Germinal center (tissue), 1 donor: ENCODE data around the gene TK2.

ENCODE experiments used
- DNase-seq: peaks from one replicate; pipeline ENCODE4 v3.0.0; 2012; ENCODE audit warnings: mixed read lengths, low spot score

The TK2 gene

GRCh38 chr16:66544016-66544757 lies 5.7 kb downstream of the TK2 start:
- DNase-seq, result no peak

DNA sequence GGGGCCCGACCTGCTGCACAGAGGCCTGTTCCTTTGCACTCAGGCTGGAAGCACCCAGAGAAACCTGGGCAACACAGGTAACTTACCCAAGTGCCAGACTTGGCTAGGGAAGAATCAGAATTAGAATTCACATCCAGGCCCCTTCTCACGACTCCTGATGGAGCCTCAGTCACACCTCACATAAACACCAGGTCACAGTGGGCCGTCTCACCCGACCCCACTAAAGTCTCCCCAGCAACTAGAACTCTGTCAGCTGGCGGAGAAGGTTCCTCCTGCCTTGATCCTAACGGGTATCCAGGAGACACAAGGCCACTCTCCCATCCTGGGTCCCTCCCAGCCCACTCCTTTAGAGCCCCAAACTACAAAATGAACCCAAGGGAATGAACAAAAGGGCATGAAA lies 6.4 kb downstream of the TK2 start:
- DNase-seq, result no peak

- no peak for DNase-seq
These were observed 7.5 kb downstream of the TK2 start for GRCh38 chr16:66542396-66542795.

DNA sequence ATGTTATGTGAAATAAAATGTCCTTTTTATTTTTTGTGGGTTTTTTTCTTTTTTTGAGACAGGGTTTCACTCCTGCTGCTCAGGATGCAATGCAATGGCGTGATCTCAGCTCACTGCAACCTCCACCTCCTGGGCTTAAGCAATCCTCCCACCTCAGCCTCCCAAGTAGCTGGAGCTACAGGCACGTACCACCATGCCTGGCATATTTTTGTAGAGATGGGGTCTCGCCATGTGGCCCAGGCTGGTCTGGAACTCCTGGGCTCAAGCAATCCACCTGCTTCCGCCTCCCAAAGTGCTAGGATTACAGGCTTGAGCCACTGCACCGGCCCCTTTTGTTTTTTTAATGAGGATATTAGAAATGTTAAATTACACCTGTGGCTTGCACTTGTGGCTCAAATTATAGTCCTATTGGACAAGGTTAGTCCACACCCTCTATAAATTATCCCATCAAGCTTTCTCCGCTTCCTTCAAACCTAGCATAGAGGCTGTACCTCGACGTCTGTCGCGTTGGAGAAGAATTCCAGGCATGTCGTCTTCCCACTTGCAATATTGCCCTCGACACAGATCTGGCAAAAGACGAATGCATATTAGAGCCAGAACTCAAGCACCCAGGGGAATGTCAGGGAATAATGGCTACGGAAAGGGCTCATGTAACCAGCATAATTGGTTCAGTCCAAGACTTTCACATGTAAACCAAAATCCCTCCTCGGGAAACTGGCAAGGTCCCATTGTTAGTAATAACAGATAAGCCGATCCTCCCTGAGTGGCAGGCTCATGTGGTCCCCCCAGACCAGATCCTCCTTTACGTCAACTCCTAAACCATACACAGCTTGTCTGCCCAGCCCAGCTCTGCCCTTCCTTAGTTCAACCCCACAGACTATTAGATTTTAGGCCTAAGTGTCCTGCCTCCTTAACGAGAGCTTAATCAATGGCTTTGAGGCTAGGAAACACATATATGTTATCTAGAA lies 8.2 kb downstream of the TK2 start:
- DNase-seq, result no peak

GRCh38 chr16:66539623-66540469 lies 10.1 kb downstream of the TK2 start:
- DNase-seq, result no peak

DNA sequence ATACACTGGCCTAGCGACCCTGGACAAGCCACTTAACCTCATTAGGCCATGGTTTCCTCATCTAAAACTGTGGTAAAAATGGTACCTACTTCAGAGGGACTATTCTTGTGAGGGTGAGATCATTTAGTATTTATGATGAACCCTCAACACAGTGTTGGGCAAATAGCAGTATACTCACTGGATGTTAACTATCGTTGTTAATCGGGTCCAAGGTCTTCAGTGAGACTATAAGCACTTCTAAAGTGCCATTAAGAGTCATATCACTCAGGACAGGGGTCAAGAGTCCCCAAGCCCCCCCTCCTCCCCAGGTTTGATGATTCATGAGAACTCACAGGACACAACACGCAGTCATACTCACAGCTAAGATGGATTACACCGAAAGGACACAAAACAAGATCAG lies 11.0 kb downstream of the TK2 start:
- no peak for DNase-seq

GRCh38 chr16:66537236-66537635 lies 12.7 kb downstream of the TK2 start:
- no peak for DNase-seq

DNA sequence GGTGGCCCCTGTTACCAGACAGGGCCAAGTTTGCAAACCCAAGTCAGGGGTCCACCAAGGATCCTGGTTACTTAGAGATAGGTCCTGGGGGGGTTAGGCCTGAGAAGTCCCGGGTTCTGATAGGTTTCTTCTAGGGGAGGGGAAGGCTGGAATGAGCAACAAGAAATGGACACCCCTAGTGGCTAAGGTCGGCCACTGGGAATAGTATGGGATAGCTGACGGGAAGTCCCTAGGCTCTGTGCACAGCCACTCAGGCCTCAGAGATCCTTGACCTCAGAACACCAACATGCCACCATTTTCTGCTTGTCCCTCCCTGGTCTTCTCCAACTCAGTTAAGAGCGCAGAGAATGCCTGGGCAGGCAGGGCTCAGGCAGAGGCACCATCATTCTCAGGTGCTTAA lies 13.4 kb downstream of the TK2 start:
- no peak for DNase-seq

GRCh38 chr16:66534376-66534799 lies 15.5 kb downstream of the TK2 start:
- DNase-seq, result no peak

GRCh38 chr16:66529475-66529874 lies 20.4 kb downstream of the TK2 start:
- no peak for DNase-seq

GRCh38 chr16:66528294-66528693 lies 21.6 kb downstream of the TK2 start:
- DNase-seq, result no peak

- no peak for DNase-seq
These were observed 24.3 kb downstream of the TK2 start for GRCh38 chr16:66525396-66526180.

GRCh38 chr16:66524601-66525164 lies 25.2 kb downstream of the TK2 start:
- peak; percentile 70 for DNase-seq

DNA sequence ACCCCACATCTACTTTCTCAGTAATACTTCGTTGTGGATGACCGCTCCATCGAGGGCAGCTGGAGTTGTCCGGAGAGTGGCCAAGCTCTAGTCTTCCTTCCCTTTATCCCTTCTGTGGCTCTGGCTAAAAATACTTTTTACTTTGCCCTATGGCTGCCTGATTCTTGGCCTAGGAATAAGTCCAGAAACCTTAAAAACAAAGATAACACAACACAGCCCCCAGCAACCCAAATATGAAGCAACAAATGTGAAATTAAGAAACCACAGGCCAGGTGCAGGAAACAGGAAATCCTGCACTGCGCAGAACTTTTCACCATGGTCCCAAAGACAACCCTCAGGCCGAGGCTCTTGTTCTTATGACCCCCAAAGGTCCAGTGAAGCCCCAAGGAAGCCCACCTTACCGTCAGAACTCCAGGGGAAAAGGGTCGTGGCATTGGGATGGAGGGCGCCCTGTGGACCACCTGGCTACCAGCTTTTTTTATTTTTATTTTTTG lies 26.0 kb downstream of the TK2 start:
- DNase-seq, result peak; percentile 49

- DNase-seq, result no peak
These were observed 26.9 kb downstream of the TK2 start for GRCh38 chr16:66522816-66523590.

DNA sequence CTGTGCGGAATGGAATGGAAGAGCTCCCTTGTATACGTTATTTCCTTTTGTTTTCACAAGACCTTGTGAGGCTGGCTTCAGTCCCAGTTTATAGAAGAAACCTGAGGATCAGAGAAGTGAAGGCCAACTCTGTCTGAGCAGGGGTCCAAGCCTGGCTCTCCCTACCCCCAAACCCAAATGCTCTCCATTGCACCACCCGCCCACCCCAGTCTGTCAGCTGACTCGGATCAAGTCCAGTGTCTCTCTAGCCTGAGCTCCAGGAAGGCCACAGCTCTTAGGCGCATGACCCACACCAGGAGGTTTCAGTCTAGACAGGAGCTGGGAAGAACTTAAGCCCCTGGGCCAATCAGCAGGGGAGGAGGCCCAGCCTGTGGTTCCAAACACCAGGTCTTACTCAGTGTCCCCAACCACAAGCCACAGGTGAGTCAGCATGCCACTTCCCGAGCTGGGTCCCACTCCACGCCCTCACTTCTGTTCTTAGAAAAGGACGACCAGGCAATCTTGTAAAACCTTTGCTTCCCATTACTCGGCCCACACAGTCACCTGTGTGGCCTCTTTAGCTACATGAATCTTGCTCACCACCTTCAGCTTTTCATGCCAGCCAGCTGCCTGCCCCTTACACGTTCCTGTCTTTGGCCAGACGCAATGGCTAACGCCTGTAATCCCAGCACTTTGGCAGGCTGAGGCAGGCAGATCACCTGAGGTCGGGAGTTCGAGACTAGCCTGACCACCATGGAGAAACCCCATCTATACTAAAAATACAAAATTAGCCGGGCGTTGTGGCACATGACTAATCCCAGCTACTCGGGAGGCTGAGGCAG lies 27.8 kb downstream of the TK2 start:
- no peak for DNase-seq

DNA sequence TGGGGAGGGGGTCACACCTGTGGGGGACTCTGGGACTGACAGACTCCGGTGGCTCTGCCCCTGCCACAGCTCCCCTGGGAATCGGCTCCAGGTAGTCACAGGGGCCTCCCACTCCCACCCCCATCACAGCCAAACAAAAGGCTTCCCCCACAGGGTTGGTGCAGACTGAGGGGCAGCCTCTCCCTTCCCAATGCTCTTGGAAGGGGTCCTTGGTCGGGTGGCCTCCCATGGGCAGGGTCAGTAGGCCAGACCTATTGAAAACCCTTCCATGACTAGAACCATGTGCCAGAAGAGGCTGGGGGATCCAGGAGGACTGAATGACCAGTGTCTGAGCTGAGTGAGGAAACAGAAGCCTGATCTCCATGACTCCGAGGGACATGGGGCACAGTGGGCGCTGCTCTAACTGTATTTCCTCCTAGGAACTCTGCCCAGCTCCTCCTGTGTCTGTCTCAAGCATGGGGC lies 28.6 kb downstream of the TK2 start:
- DNase-seq, result no peak

GRCh38 chr16:66520406-66521170 lies 29.3 kb downstream of the TK2 start:
- DNase-seq, result peak; percentile 42
